HepG2 (cell line): ENCODE measurements around the gene NEURL1B. TPM values are rescaled to one million over a fixed set of nuclear protein-coding genes. Genes with fewer than 3 reads are reported as not detected.
A peak's percentile ranks its signal among the peaks of the same experiment; 100 is the strongest.

Source experiments
- CAMTA2 ChIP-seq: sonication (generic); formaldehyde crosslinking; IDR thresholded peaks from 2 replicates; pipeline ENCODE4 v1.4.0; 2020; ENCODE audit warnings: mild to moderate bottlenecking, missing genetic modification reagents, borderline replicate concordance
- FOXM1 ChIP-seq: sonication (generic); formaldehyde crosslinking; IDR thresholded peaks from 2 replicates; pipeline ENCODE4 v1.5.0; 2020; ENCODE audit warnings: missing genetic modification reagents
- HOXA7 ChIP-seq: sonication (generic); formaldehyde crosslinking; IDR thresholded peaks from 2 replicates; pipeline ENCODE4 v1.8.1; 2022; ENCODE audit warnings: mild to moderate bottlenecking, missing genetic modification reagents, moderate library complexity
- KMT2A ChIP-seq: sonication (generic); formaldehyde crosslinking; IDR thresholded peaks from 2 replicates; pipeline ENCODE4 v1.4.0; 2020; ENCODE audit warnings: missing genetic modification reagents
- MED1 ChIP-seq: sonication (generic); formaldehyde crosslinking; IDR thresholded peaks from 2 replicates; pipeline ENCODE4 v1.4.0; 2020; ENCODE audit warnings: missing genetic modification reagents
- NFYB ChIP-seq: sonication (generic); formaldehyde crosslinking; IDR thresholded peaks from 2 replicates; pipeline ENCODE4 v1.4.0; 2020; ENCODE audit warnings: missing genetic modification reagents
- NRL ChIP-seq: sonication (generic); formaldehyde crosslinking; IDR thresholded peaks from 2 replicates; pipeline ENCODE4 v1.5.0; 2020; ENCODE audit warnings: missing genetic modification reagents, mild to moderate bottlenecking, moderate library complexity, borderline replicate concordance
- ONECUT2 ChIP-seq: sonication (generic); formaldehyde crosslinking; IDR thresholded peaks from 2 replicates; pipeline ENCODE4 v1.4.0; 2020; ENCODE audit warnings: missing genetic modification reagents
- PAF1 ChIP-seq: IDR thresholded peaks from 2 replicates; pipeline ENCODE4 v1.6.1; 2016; ENCODE audit warnings: missing genetic modification reagents, missing compliant biosample characterization
- RBM39 ChIP-seq: fragments of 200-400 bp; formaldehyde crosslinking; IDR thresholded peaks from one replicate; pipeline ENCODE4 v1.6.1; 2018; ENCODE audit warnings: antibody characterized with exemption, mild to moderate bottlenecking, low read depth, low read length; ENCODE audit not compliant: poor library complexity, severe bottlenecking
- RORA ChIP-seq: sonication (generic); formaldehyde crosslinking; IDR thresholded peaks from 2 replicates; pipeline ENCODE4 v1.5.0; 2020; ENCODE audit warnings: mild to moderate bottlenecking, missing genetic modification reagents, moderate library complexity
- ZFP62 ChIP-seq: sonication (generic); formaldehyde crosslinking; IDR thresholded peaks from 2 replicates; pipeline ENCODE4 v1.4.0; 2020; ENCODE audit warnings: missing genetic modification reagents
- ZNF232 ChIP-seq: sonication (generic); formaldehyde crosslinking; IDR thresholded peaks from 2 replicates; pipeline ENCODE4 v1.4.0; 2020; ENCODE audit warnings: missing genetic modification reagents, borderline replicate concordance
- ZNF326 ChIP-seq: sonication (generic); formaldehyde crosslinking; IDR thresholded peaks from 2 replicates; pipeline ENCODE4 v1.4.0; 2020; ENCODE audit warnings: missing genetic modification reagents, borderline replicate concordance
- ZNF382 ChIP-seq: sonication (generic); formaldehyde crosslinking; IDR thresholded peaks from 2 replicates; pipeline ENCODE4 v1.5.0; 2020; ENCODE audit warnings: missing genetic modification reagents, mild to moderate bottlenecking, borderline replicate concordance
- ZNF672 ChIP-seq: sonication (generic); formaldehyde crosslinking; IDR thresholded peaks from 2 replicates; pipeline ENCODE4 v1.8.1; 2022; ENCODE audit warnings: missing genetic modification reagents
- ZNF792 ChIP-seq: IDR thresholded peaks from 2 replicates; pipeline ENCODE4 v1.6.1; 2016
- ZNF839 ChIP-seq: sonication (generic); formaldehyde crosslinking; IDR thresholded peaks from 2 replicates; pipeline ENCODE4 v1.4.0; 2020; ENCODE audit warnings: missing genetic modification reagents, mild to moderate bottlenecking, borderline replicate concordance
- ZNF878 ChIP-seq: sonication (generic); formaldehyde crosslinking; IDR thresholded peaks from 2 replicates; pipeline ENCODE4 v1.8.1; 2023; ENCODE audit warnings: mild to moderate bottlenecking, missing genetic modification reagents, moderate library complexity
- polyA plus RNA-seq, 8 experiments: library from polyadenylated mRNA; depleted of rRNA in 3 of 8; stranded (reverse) in 7 of 8; unstranded in 1 of 8; fragments of >200 nt; fragmentation: Illumina TruSeq in 4 of 8; extraction: Trizol in 4 of 8; gene quantifications; 2 replicates each; pipeline versions ENCODE4 v1.2.1 to v1.2.3, GENCODE V29; 2011 to 2016; ENCODE audit warnings: low read depth in 4 of 8, missing spikeins in 1 of 8, mixed read lengths in 1 of 8; ENCODE audit not compliant: insufficient read depth in 1 of 8
- total RNA-seq, 5 experiments: library from RNA; depleted of rRNA; stranded (reverse); fragments of >200 nt; fragmentation: Illumina TruSeq; extraction: Trizol; gene quantifications; 2 replicates each; pipeline ENCODE4 v1.2.3, GENCODE V29; 2016; ENCODE audit warnings: low read depth in 1 of 5
- TF ChIP-seq, protein P1 (sequence below): IDR thresholded peaks from 2 replicates; pipeline ENCODE4 v1.6.1; 2016
- TF ChIP-seq, protein P2 (sequence below): sonication (generic); formaldehyde crosslinking; IDR thresholded peaks from 2 replicates; pipeline ENCODE4 v1.9.0; 2021; ENCODE audit warnings: missing genetic modification reagents, mild to moderate bottlenecking, borderline replicate concordance
- TF ChIP-seq, protein P3 (sequence below): sonication (generic); formaldehyde crosslinking; IDR thresholded peaks from 2 replicates; pipeline ENCODE4 v1.5.1; 2020; ENCODE audit warnings: mild to moderate bottlenecking, missing genetic modification reagents, borderline replicate concordance
- TF ChIP-seq, protein P4 (sequence below): IDR thresholded peaks from 2 replicates; pipeline ENCODE4 v1.6.1; 2018; ENCODE audit warnings: missing genetic modification reagents
- TF ChIP-seq, protein P5 (sequence below): sonication (generic); formaldehyde crosslinking; conservative IDR thresholded peaks from 2 replicates; pipeline ENCODE4 v1.8.0; 2022; ENCODE audit warnings: low read depth, missing genetic modification reagents

Gene NEURL1B
- total and polyA plus RNA-seq, 2 of the 13 experiments (the other 11 are each of a cell fraction or from before 2014, with no cell fraction given): 0.09 to 0.13 TPM

DNA sequence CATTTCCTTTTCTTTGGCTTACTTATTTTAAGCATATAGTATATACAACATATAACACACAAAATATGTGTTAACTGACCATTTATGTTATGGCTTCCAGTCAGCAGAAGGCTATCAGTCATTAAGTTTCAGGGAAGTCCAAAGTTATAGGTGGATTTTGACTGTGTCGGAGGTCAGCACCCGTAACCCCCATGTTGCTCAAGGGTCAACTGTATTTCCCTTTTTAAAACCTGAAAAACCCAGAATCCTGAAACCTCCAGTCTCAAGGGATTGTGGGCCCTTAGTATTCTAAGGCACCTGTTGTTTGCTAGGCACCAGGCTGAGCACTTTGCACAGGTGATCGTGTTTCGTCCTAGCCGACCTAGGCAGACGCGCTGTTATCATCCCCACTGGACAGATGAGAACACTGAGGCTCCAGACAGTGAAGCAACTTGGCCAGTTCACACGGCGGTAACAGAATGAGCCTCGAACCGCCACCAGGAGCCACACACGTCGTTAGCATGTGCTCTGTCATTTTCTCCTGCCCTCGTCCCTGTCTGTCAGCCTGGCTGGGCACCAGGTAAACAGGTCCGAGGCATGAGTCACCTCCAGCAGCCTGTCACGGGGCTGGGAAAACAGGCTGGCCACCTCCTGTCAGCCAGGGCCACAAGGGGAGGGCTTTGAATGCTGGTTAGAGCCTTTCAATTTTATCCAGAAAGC is 90.1 kb downstream of the NEURL1B start (continued):
- TF ChIP-seq, protein P1, sequence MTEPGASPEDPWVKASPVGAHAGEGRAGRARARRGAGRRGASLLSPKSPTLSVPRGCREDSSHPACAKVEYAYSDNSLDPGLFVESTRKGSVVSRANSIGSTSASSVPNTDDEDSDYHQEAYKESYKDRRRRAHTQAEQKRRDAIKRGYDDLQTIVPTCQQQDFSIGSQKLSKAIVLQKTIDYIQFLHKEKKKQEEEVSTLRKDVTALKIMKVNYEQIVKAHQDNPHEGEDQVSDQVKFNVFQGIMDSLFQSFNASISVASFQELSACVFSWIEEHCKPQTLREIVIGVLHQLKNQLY (CRISPR knock-in tag): peak; percentile 75
- TF ChIP-seq PAF1 (CRISPR knock-in tag) (no peak), ONECUT2 (CRISPR knock-in tag) (no peak), RORA (CRISPR knock-in tag) (no peak), CAMTA2 (CRISPR knock-in tag) (no peak), ZFP62 (no peak), NFYB (no peak), FOXM1 (no peak), MED1 (CRISPR knock-in tag) (peak; percentile 89), ZNF232 (CRISPR knock-in tag) (peak; percentile 96), ZNF382 (no peak), KMT2A (CRISPR knock-in tag) (no peak), ZNF326 (CRISPR knock-in tag) (no peak), ZNF839 (no peak), ZNF672 (CRISPR knock-in tag) (no peak), ZNF878 (CRISPR knock-in tag) (peak; percentile 99), RBM39 (no peak), HOXA7 (CRISPR knock-in tag) (no peak), NRL (CRISPR knock-in tag) (peak; percentile 95; the same call in 1 of the 2 replicates), ZNF792 (CRISPR knock-in tag) (peak; percentile 96; the same call in 1 of the 2 replicates)
- TF ChIP-seq, protein P2, sequence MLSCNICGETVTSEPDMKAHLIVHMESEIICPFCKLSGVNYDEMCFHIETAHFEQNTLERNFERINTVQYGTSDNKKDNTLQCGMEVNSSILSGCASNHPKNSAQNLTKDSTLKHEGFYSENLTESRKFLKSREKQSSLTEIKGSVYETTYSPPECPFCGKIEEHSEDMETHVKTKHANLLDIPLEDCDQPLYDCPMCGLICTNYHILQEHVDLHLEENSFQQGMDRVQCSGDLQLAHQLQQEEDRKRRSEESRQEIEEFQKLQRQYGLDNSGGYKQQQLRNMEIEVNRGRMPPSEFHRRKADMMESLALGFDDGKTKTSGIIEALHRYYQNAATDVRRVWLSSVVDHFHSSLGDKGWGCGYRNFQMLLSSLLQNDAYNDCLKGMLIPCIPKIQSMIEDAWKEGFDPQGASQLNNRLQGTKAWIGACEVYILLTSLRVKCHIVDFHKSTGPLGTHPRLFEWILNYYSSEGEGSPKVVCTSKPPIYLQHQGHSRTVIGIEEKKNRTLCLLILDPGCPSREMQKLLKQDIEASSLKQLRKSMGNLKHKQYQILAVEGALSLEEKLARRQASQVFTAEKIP (CRISPR knock-in tag): no peak
- TF ChIP-seq, protein P3, sequence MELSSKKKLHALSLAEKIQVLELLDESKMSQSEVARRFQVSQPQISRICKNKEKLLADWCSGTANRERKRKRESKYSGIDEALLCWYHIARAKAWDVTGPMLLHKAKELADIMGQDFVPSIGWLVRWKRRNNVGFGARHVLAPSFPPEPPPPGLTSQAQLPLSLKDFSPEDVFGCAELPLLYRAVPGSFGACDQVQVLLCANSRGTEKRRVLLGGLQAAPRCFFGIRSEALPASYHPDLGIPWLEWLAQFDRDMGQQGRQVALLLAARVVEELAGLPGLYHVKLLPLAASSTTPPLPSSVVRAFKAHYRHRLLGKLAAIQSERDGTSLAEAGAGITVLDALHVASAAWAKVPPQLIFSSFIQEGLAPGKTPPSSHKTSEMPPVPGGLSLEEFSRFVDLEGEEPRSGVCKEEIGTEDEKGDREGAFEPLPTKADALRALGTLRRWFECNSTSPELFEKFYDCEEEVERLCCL (CRISPR knock-in tag): 0 out of 2 replicates have a peak, but pooled peaks have one; percentile 45
- TF ChIP-seq, protein P4, sequence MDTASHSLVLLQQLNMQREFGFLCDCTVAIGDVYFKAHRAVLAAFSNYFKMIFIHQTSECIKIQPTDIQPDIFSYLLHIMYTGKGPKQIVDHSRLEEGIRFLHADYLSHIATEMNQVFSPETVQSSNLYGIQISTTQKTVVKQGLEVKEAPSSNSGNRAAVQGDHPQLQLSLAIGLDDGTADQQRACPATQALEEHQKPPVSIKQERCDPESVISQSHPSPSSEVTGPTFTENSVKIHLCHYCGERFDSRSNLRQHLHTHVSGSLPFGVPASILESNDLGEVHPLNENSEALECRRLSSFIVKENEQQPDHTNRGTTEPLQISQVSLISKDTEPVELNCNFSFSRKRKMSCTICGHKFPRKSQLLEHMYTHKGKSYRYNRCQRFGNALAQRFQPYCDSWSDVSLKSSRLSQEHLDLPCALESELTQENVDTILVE: peak; percentile 79; the same call in 1 of the 2 replicates
- TF ChIP-seq, protein P5, sequence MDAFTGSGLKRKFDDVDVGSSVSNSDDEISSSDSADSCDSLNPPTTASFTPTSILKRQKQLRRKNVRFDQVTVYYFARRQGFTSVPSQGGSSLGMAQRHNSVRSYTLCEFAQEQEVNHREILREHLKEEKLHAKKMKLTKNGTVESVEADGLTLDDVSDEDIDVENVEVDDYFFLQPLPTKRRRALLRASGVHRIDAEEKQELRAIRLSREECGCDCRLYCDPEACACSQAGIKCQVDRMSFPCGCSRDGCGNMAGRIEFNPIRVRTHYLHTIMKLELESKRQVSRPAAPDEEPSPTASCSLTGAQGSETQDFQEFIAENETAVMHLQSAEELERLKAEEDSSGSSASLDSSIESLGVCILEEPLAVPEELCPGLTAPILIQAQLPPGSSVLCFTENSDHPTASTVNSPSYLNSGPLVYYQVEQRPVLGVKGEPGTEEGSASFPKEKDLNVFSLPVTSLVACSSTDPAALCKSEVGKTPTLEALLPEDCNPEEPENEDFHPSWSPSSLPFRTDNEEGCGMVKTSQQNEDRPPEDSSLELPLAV: no peak
